Natural killer cell (primary cell): ENCODE results near the gene CD300C. TPM values are rescaled to one million over a fixed set of nuclear protein-coding genes. Genes with fewer than 3 reads are reported as not detected.

Source experiments
- ATAC-seq, 3 donors: fragments of 150-1000 bp in 2 of 3; fragments of 200-7000 bp in 1 of 3; cut with Tn5 transposase; 1 replicate in 1 of 3; 2 replicates in 2 of 3; pipeline ENCODE4 v1.10.0; 2021; ENCODE audit warnings: mild to moderate bottlenecking in 2 of 3, moderate library complexity in 2 of 3
- DNase-seq, 2 donors: peaks; one replicate each; pipeline versions ENCODE4 v3.0.0 to v3.0.0-alpha.2; 2013 to 2021; ENCODE audit warnings: mixed read lengths in 1 of 2
- H3K27ac ChIP-seq: one replicate; pipeline ENCODE4 v1.5.1; 2013; ENCODE audit warnings: mild to moderate bottlenecking, low read length
- H3K27me3 ChIP-seq: one replicate; pipeline ENCODE4 v1.6.1; 2013; ENCODE audit warnings: low read length; ENCODE audit not compliant: control insufficient read depth, insufficient read depth
- H3K36me3 ChIP-seq: one replicate; pipeline ENCODE4 v1.6.1; 2013; ENCODE audit warnings: low read length; ENCODE audit not compliant: control insufficient read depth, insufficient read depth
- H3K4me1 ChIP-seq: one replicate; pipeline ENCODE4 v1.6.1; 2013; ENCODE audit warnings: low read length; ENCODE audit not compliant: control insufficient read depth, insufficient read depth
- H3K4me3 ChIP-seq: one replicate; pipeline ENCODE4 v1.5.1; 2013; ENCODE audit warnings: low read length
- H3K9me3 ChIP-seq: one replicate; pipeline ENCODE4 v1.6.1; 2013; ENCODE audit warnings: low read length; ENCODE audit not compliant: control insufficient read depth, insufficient read depth
- H3K27ac Mint-ChIP-seq, 2 donors: one replicate each; pipeline ENCODE4 v1.8.0; 2022; ENCODE audit warnings: mild to moderate bottlenecking in 2 of 2, mixed read lengths in 2 of 2, moderate library complexity in 1 of 2
- H3K27me3 Mint-ChIP-seq, 2 donors: one replicate each; pipeline ENCODE4 v1.8.0; 2022; ENCODE audit warnings: low read depth in 2 of 2, mixed read lengths in 2 of 2
- H3K36me3 Mint-ChIP-seq: one replicate; pipeline ENCODE4 v1.8.0; 2022; ENCODE audit warnings: mixed read lengths
- H3K4me1 Mint-ChIP-seq, 2 donors: one replicate each; pipeline ENCODE4 v1.8.0; 2022; ENCODE audit warnings: mixed read lengths in 2 of 2
- H3K4me3 Mint-ChIP-seq: one replicate; pipeline ENCODE4 v1.8.0; 2022; ENCODE audit warnings: mild to moderate bottlenecking, moderate library complexity, mixed read lengths
- H3K9me3 Mint-ChIP-seq, 2 donors: one replicate each; pipeline ENCODE4 v1.8.0; 2022; ENCODE audit warnings: mixed read lengths in 2 of 2
- CTCF ChIP-seq: fragments of 200-600 bp; IDR thresholded peaks from one replicate; pipeline ENCODE4 v1.8.0; 2022; ENCODE audit warnings: antibody characterized with exemption
- WGBS: methylation state at CpG from one replicate; pipeline ENCODE4 v1.1.7; 2013; ENCODE audit warnings: missing lambda C conversion rate; ENCODE audit not compliant: insufficient coverage; 5-methylcytosine and 5-hydroxymethylcytosine counted together
- intact Hi-C: fragments of 100-400 bp; cut with micrococcal nuclease; formaldehyde crosslinking; loops from one replicate; pipeline ENCODE4 v1.14.2; 2022
- total RNA-seq, 4 donors: library from RNA; stranded (reverse); fragments of 120-200 nt in 1 of 4; gene quantifications; one replicate each; pipeline versions ENCODE4 v1.2.3 to v1.2.4, GENCODE V29; 2013 to 2022

Gene CD300C
- total RNA-seq, 3 donors from 2014 or later (not counting 1 experiment from before 2014, with no cell fraction given), result 4.3 to 7.6 (median 6.9) TPM

- Histone ChIP-seq H3K4me1 (peaks cover 13% of the 10 kb centered on the region), H3K27me3 (no peaks in the 10 kb centered on the region), H3K36me3 (peaks cover 3% of the 10 kb centered on the region), H3K9me3 (no peaks in the 10 kb centered on the region), H3K27ac (no peak overlapping the region), H3K4me3 (no peak overlapping the region)
- H3K27ac Mint-ChIP-seq, result peak overlapping the region in 1 of 2 donors; percentile 5
- no peaks in the 10 kb centered on the region for H3K9me3 Mint-ChIP-seq
- intact Hi-C loops, result no loop called here
- H3K27me3 Mint-ChIP-seq, result peaks cover 0 to 9% of the 10 kb centered on the region in 2 donors
- ATAC-seq, result no peak
- no peak overlapping the region for H3K4me3 Mint-ChIP-seq
- no peaks in the 10 kb centered on the region for H3K36me3 Mint-ChIP-seq
- 76% methylated on average over 10 of the region's 10 CpGs for WGBS
- no peak for DNase-seq
- peaks cover 5 to 18% of the 10 kb centered on the region in 2 donors for H3K4me1 Mint-ChIP-seq
- no peak for TF ChIP-seq CTCF
These were observed 6.6 kb downstream of the CD300C start for GRCh38 chr17:74539281-74539820.

GRCh38 chr17:74536890-74537289 lies 9.0 kb downstream of the CD300C start:
- no peak for ATAC-seq
- Histone ChIP-seq H3K27ac (no peak overlapping the region), H3K36me3 (no peaks in the 10 kb centered on the region), H3K9me3 (no peaks in the 10 kb centered on the region), H3K4me1 (peaks cover 11% of the 10 kb centered on the region), H3K4me3 (no peak overlapping the region), H3K27me3 (no peaks in the 10 kb centered on the region)
- peaks cover 16 to 19% of the 10 kb centered on the region in 2 donors for H3K4me1 Mint-ChIP-seq
- H3K4me3 Mint-ChIP-seq, result no peak overlapping the region
- WGBS, result 79% methylated on average over 3 of the region's 3 CpGs
- intact Hi-C loops, result no loop called here
- no peaks in the 10 kb centered on the region for H3K9me3 Mint-ChIP-seq
- no peak for TF ChIP-seq CTCF
- DNase-seq, result no peak
- peaks cover 0 to 9% of the 10 kb centered on the region in 2 donors for H3K27me3 Mint-ChIP-seq
- H3K36me3 Mint-ChIP-seq, result no peaks in the 10 kb centered on the region
- no peak overlapping the region for H3K27ac Mint-ChIP-seq

- Mint-ChIP-seq H3K36me3 (no peaks in the 10 kb centered on the region), H3K9me3 (no peaks in the 10 kb centered on the region), H3K4me3 (peak overlapping the region; percentile 88), H3K27ac (peak overlapping the region; percentile 69 to 89), H3K4me1 (peaks cover 34 to 39% of the 10 kb centered on the region in 2 donors), H3K27me3 (peaks cover 0 to 4% of the 10 kb centered on the region in 2 donors)
- Histone ChIP-seq H3K27ac (peak overlapping the region; percentile 46), H3K27me3 (no peaks in the 10 kb centered on the region), H3K9me3 (no peaks in the 10 kb centered on the region), H3K4me3 (peak overlapping the region; percentile 47), H3K4me1 (peaks cover 27% of the 10 kb centered on the region), H3K36me3 (no peaks in the 10 kb centered on the region)
- DNase-seq (peak; percentile 23 to 49), ATAC-seq (peak; percentile 76 to 87 (median 76))
- 25% methylated on average over 8 of the region's 10 CpGs for WGBS
- TF ChIP-seq CTCF, result no peak
- intact Hi-C loops, result loop anchor here (2.0 to 5.0 kb wide), 2 partner anchors 17 to 330 kb away; partner anchors contain the start of gene RPL38
These were observed 13.8 kb downstream of the CD300C start for GRCh38 chr17:74532115-74532514.
